OCI-LY7 (cell line): ENCODE data around the gene GAK. TPM values are rescaled to one million over a fixed set of nuclear protein-coding genes. Genes with fewer than 3 reads are reported as not detected.

Source experiments
- BruUV-seq: library from RNA; stranded (reverse); fragments of 400-500 nt; replicated peaks from 2 replicates; lab custom pipeline; 2021; lab: Mats Ljungman, UMichigan
- CTCF ChIA-PET: fragments of 300-600 bp; sonication (Branson Sonifier 250); formaldehyde crosslinking; loops from one replicate; lab custom pipeline; 2022; ENCODE audit warnings: antibody characterized with exemption; ENCODE audit not compliant: unreplicated experiment; lab: Charles Lee
- POLR2A ChIA-PET: fragments of 300-600 bp; sonication (Branson Sonifier 250); formaldehyde crosslinking; loops from one replicate; lab custom pipeline; 2022; ENCODE audit warnings: antibody characterized with exemption; lab: Charles Lee
- DNase-seq: peaks from one replicate; pipeline ENCODE4 v3.0.0-alpha.2; 2015; ENCODE audit warnings: low spot score
- H2AFZ ChIP-seq: fragments of 200-600 bp; sonication (generic), shearing (Covaris generic); 2 replicates; pipeline ENCODE4 v1.6.1; 2014; ENCODE audit warnings: mild to moderate bottlenecking, antibody characterized with exemption, low read length, moderate library complexity
- H3K27ac ChIP-seq: fragments of 200-600 bp; sonication (generic); 2 replicates; pipeline ENCODE4 v1.5.1; 2014; ENCODE audit warnings: mixed run types, low read depth, mild to moderate bottlenecking, moderate library complexity, low read length, inconsistent platforms; ENCODE audit not compliant: poor library complexity, severe bottlenecking
- H3K36me3 ChIP-seq: fragments of 200-600 bp; sonication (generic); 2 replicates; pipeline ENCODE4 v1.6.1; 2014; ENCODE audit warnings: mild to moderate bottlenecking, antibody characterized with exemption, low read length, moderate library complexity, mixed read lengths; ENCODE audit not compliant: insufficient read depth
- H3K4me1 ChIP-seq: fragments of 200-600 bp; sonication (generic); 2 replicates; pipeline ENCODE4 v1.5.1; 2014; ENCODE audit warnings: mild to moderate bottlenecking, low read length; ENCODE audit not compliant: insufficient read depth, poor library complexity, severe bottlenecking
- H3K4me2 ChIP-seq: fragments of 200-600 bp; sonication (generic); 2 replicates; pipeline ENCODE4 v1.6.1; 2014; ENCODE audit warnings: mild to moderate bottlenecking, low read length
- H3K4me3 ChIP-seq: fragments of 200-600 bp; sonication (generic); 2 replicates; pipeline ENCODE4 v1.5.1; 2014; ENCODE audit warnings: mild to moderate bottlenecking, low read depth, low read length; ENCODE audit not compliant: poor library complexity, severe bottlenecking
- H3K79me2 ChIP-seq: fragments of 200-600 bp; sonication (generic); 2 replicates; pipeline ENCODE4 v1.6.1; 2016; ENCODE audit warnings: low read depth, mild to moderate bottlenecking, low read length, moderate library complexity, mixed read lengths; ENCODE audit not compliant: insufficient read depth
- H3K9me2 ChIP-seq: fragments of 200-600 bp; sonication (generic); 2 replicates; pipeline ENCODE4 v1.6.1; 2016; ENCODE audit warnings: mild to moderate bottlenecking, low read length, mixed read lengths; ENCODE audit not compliant: insufficient read depth
- H3K9me3 ChIP-seq: fragments of 200-600 bp; sonication (generic); 2 replicates; pipeline ENCODE4 v1.6.1; 2014; ENCODE audit warnings: mild to moderate bottlenecking, mixed run types, low read length, mixed read lengths
- H4K20me1 ChIP-seq: fragments of 200-600 bp; sonication (generic); 2 replicates; pipeline ENCODE4 v1.6.1; 2014; ENCODE audit warnings: mild to moderate bottlenecking, antibody characterized with exemption, low read length, moderate library complexity, mixed read lengths; ENCODE audit not compliant: insufficient read depth
- EZH2phosphoT487 ChIP-seq: fragments of 200-600 bp; sonication (generic); IDR thresholded peaks from 2 replicates; pipeline ENCODE4 v1.6.1; 2018; ENCODE audit warnings: low read depth, borderline replicate concordance, mild to moderate bottlenecking, mixed run types, antibody characterized with exemption, low read length, moderate library complexity, mixed read lengths
- intact Hi-C: fragments of 100-400 bp; cut with micrococcal nuclease; formaldehyde crosslinking; loops from one replicate; pipeline ENCODE4 v1.10.0; 2022; ENCODE audit not compliant: unreplicated experiment
- total RNA-seq, 2 experiments: library from RNA; depleted of rRNA in 1 of 2; stranded (reverse); fragments of >200 nt in 1 of 2; shearing (Covaris generic) in 1 of 2; gene quantifications; 2 replicates each; pipeline ENCODE4 v1.2.3, GENCODE V29; 2014 to 2022
- TF ChIP-seq, protein P1 (sequence below): fragments of 200-600 bp; sonication (generic); conservative IDR thresholded peaks from 2 replicates; pipeline ENCODE4 v1.5.1; 2014; ENCODE audit warnings: mild to moderate bottlenecking, antibody characterized with exemption, low read length, moderate library complexity, mixed read lengths

Gene GAK
- total RNA-seq, 2 experiments from 2014 or later, result 86.1 to 107 TPM

DNA sequence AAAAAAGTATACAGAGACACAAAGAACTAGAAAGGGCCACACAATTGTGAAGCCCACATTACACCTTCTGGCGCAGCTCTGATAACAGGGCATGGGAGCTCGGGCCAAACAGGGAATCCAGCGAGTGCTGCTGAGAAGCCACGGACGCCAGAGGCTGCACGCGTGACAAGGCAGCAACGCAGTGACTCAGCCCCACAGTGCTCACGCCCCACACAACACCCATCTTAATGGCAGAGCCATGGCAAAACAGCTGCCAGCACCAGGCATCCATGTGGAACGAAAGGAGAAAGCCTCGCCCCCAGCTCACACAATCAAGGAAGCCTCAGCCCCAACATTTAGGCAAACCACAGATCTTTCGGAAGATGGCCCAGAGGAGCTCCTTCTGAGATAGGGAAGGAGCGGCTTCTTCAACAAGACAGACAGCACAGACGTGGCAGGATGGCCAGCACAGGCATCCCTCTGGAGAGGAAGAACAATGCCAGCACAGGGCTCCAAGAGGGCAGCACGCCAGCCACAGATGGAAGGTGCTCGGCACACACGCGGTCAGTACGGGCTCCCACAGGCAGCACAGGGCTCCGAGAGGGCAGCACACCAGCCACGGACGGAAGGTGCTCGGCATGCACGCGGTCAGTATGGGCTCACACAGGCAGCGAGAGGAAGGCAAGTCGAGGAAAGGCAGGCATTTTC, 33.1 kb downstream of the GAK start:
- intact Hi-C loops, result no loop called here
- no peaks in the 10 kb centered on the region for H3K4me1 ChIP-seq
- no peak overlapping the region for H3K4me3 ChIP-seq
- H3K27ac ChIP-seq, result no peak overlapping the region
- no peaks in the 10 kb centered on the region for H3K79me2 ChIP-seq
- BruUV-seq, result no TSS peak
- peaks cover 36% of the 10 kb centered on the region for H3K36me3 ChIP-seq
- no peak overlapping the region for H3K4me2 ChIP-seq
- H3K9me3 ChIP-seq, result no peaks in the 10 kb centered on the region
- POLR2A ChIA-PET, result interaction anchor here (0.6 kb wide), 1 partner anchor 393 kb away, joined by 3 read pairs; no protein-coding TSS in a partner anchor
- DNase-seq, result no peak
- no peaks in the 10 kb centered on the region for H4K20me1 ChIP-seq
- TF ChIP-seq EZH2phosphoT487, result no peak
- TF ChIP-seq, protein P1, sequence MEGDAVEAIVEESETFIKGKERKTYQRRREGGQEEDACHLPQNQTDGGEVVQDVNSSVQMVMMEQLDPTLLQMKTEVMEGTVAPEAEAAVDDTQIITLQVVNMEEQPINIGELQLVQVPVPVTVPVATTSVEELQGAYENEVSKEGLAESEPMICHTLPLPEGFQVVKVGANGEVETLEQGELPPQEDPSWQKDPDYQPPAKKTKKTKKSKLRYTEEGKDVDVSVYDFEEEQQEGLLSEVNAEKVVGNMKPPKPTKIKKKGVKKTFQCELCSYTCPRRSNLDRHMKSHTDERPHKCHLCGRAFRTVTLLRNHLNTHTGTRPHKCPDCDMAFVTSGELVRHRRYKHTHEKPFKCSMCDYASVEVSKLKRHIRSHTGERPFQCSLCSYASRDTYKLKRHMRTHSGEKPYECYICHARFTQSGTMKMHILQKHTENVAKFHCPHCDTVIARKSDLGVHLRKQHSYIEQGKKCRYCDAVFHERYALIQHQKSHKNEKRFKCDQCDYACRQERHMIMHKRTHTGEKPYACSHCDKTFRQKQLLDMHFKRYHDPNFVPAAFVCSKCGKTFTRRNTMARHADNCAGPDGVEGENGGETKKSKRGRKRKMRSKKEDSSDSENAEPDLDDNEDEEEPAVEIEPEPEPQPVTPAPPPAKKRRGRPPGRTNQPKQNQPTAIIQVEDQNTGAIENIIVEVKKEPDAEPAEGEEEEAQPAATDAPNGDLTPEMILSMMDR, result no peak
- H3K9me2 ChIP-seq, result no peaks in the 10 kb centered on the region
- H2AFZ ChIP-seq, result no peak overlapping the region
- CTCF ChIA-PET, result no interaction called here

DNA sequence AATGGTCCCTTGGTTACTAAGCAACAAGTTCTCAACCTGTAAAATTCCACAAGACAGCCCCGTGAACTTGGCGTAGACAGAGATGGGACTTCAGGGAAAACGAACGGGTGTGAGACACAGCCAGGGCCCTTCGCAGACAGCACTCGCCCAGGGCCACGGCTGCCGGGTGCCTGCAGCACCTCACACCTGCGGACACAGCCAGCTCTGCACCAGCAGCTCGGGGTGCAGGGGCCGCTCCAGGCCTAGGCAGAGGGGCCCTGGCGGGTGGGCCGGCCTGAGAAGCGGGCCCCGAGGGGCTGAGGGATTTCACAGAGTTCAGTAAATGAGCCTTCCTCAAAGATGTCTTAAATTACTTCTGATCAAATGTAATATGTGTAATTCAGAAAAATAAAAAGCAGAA, 34.0 kb downstream of the GAK start:
- Histone ChIP-seq H3K36me3 (peaks cover 36% of the 10 kb centered on the region; the same call in 1 of the 2 replicates), H3K9me3 (no peaks in the 10 kb centered on the region), H3K79me2 (no peaks in the 10 kb centered on the region), H3K27ac (no peak overlapping the region), H3K4me2 (no peak overlapping the region), H2AFZ (no peak overlapping the region), H3K4me3 (no peak overlapping the region), H4K20me1 (no peaks in the 10 kb centered on the region), H3K9me2 (no peaks in the 10 kb centered on the region), H3K4me1 (no peaks in the 10 kb centered on the region)
- TF ChIP-seq, protein P1, result no peak
- TF ChIP-seq EZH2phosphoT487, result no peak
- DNase-seq, result no peak
- BruUV-seq, result no TSS peak
- ChIA-PET POLR2A (no interaction called here), CTCF (no interaction called here)
- intact Hi-C loops, result no loop called here

DNA sequence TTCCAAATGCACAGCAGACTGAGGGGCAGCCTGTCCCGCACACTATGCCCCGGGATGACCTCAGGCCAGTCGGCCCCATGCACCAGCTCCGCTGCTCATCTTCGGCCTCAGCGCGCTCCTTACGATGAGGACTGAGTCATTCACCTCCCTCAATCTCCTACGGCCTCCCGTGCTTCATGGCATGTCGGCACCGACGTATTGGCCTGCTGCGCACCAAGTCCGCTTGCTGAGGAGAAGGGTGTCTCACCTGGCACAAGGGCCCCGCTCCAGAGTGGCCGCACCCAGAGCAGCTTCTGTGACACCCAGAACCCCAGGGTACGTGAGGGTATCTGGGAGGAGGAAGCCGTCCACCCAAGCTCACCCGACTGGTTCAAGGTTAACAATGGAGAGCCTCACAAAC, 35.5 kb downstream of the GAK start:
- intact Hi-C loops, result no loop called here
- ChIA-PET CTCF (no interaction called here), POLR2A (no interaction called here)
- no peaks in the 10 kb centered on the region for H4K20me1 ChIP-seq
- no peaks in the 10 kb centered on the region for H3K4me1 ChIP-seq
- no peaks in the 10 kb centered on the region for H3K79me2 ChIP-seq
- no peak overlapping the region for H3K27ac ChIP-seq
- no peak for DNase-seq
- H3K9me3 ChIP-seq, result no peaks in the 10 kb centered on the region
- TF ChIP-seq, protein P1, result no peak
- no peak for TF ChIP-seq EZH2phosphoT487
- peaks cover 38% of the 10 kb centered on the region; the same call in 1 of the 2 replicates for H3K36me3 ChIP-seq
- no peaks in the 10 kb centered on the region for H3K9me2 ChIP-seq
- no peak overlapping the region for H3K4me3 ChIP-seq
- no peak overlapping the region for H3K4me2 ChIP-seq
- BruUV-seq, result no TSS peak
- H2AFZ ChIP-seq, result no peak overlapping the region
